ENCODE results near the gene PPARG. TPM values are rescaled to one million over a fixed set of nuclear protein-coding genes. Genes with fewer than 3 reads are reported as not detected.
"Not testable (repeated sequence)": the region's sequence is repeated elsewhere in the genome, so short reads cannot be mapped to it uniquely, and the experiment has no call there.

Gene PPARG
- total RNA-seq, 1 donor from 2014 or later: 0.37 TPM

GRCh38 chr3:12473511-12473910 is 184.6 kb downstream of the PPARG start:
- DNase-seq: no peak
- Mint-ChIP-seq H3K27ac (ENCODE audit: unreplicated experiment) (no peak overlapping the region), H3K36me3 (ENCODE audit: unreplicated experiment) (no peaks in the 10 kb centered on the region), H3K27me3 (ENCODE audit: unreplicated experiment) (no peaks in the 10 kb centered on the region), H3K4me1 (ENCODE audit: low read depth, unreplicated experiment) (no peaks in the 10 kb centered on the region), H3K4me3 (ENCODE audit: unreplicated experiment) (no peak overlapping the region), H3K9me3 (ENCODE audit: unreplicated experiment) (no peaks in the 10 kb centered on the region)
- no peak for TF ChIP-seq CTCF (IDR thresholded peaks at IDR 0.05; ENCODE audit: partially characterized antibody, unreplicated experiment)

- H3K27ac Mint-ChIP-seq (ENCODE audit: unreplicated experiment): no peak overlapping the region
- DNase-seq: no peak
- H3K4me3 Mint-ChIP-seq (ENCODE audit: unreplicated experiment): no peak overlapping the region
- peaks cover 2% of the 10 kb centered on the region for H3K4me1 Mint-ChIP-seq (ENCODE audit: low read depth, unreplicated experiment)
- no peak for TF ChIP-seq CTCF (IDR thresholded peaks at IDR 0.05; ENCODE audit: partially characterized antibody, unreplicated experiment)
- no peaks in the 10 kb centered on the region for H3K27me3 Mint-ChIP-seq (ENCODE audit: unreplicated experiment)
- peaks cover 3% of the 10 kb centered on the region for H3K9me3 Mint-ChIP-seq (ENCODE audit: unreplicated experiment)
- no peaks in the 10 kb centered on the region for H3K36me3 Mint-ChIP-seq (ENCODE audit: unreplicated experiment)
Measured at GRCh38 chr3:12476238-12476897, 187.5 kb downstream of the PPARG start.

GRCh38 chr3:12477256-12477655 is 188.4 kb downstream of the PPARG start:
- H3K27me3 Mint-ChIP-seq (ENCODE audit: unreplicated experiment): no peaks in the 10 kb centered on the region
- no peak overlapping the region for H3K4me3 Mint-ChIP-seq (ENCODE audit: unreplicated experiment)
- H3K27ac Mint-ChIP-seq (ENCODE audit: unreplicated experiment): no peak overlapping the region
- no peak for TF ChIP-seq CTCF (IDR thresholded peaks at IDR 0.05; ENCODE audit: partially characterized antibody, unreplicated experiment)
- H3K4me1 Mint-ChIP-seq (ENCODE audit: low read depth, unreplicated experiment): peaks cover 2% of the 10 kb centered on the region
- H3K9me3 Mint-ChIP-seq (ENCODE audit: unreplicated experiment): peaks cover 3% of the 10 kb centered on the region
- DNase-seq: no peak
- no peaks in the 10 kb centered on the region for H3K36me3 Mint-ChIP-seq (ENCODE audit: unreplicated experiment)

- peaks cover 4% of the 10 kb centered on the region for H3K9me3 Mint-ChIP-seq (ENCODE audit: unreplicated experiment)
- no peak for TF ChIP-seq CTCF (IDR thresholded peaks at IDR 0.05; ENCODE audit: partially characterized antibody, unreplicated experiment)
- no peaks in the 10 kb centered on the region for H3K36me3 Mint-ChIP-seq (ENCODE audit: unreplicated experiment)
- H3K27ac Mint-ChIP-seq (ENCODE audit: unreplicated experiment): no peak overlapping the region
- no peak for DNase-seq
- H3K4me3 Mint-ChIP-seq (ENCODE audit: unreplicated experiment): no peak overlapping the region
- peaks cover 5% of the 10 kb centered on the region for H3K4me1 Mint-ChIP-seq (ENCODE audit: low read depth, unreplicated experiment)
- no peaks in the 10 kb centered on the region for H3K27me3 Mint-ChIP-seq (ENCODE audit: unreplicated experiment)
Measured at GRCh38 chr3:12478326-12478725, 189.5 kb downstream of the PPARG start.

GRCh38 chr3:12479198-12479597 is 190.3 kb downstream of the PPARG start:
- H3K36me3 Mint-ChIP-seq (ENCODE audit: unreplicated experiment): not testable (repeated sequence)

More at GRCh38 chr3:12479198-12479597, 190.3 kb downstream of the PPARG start:
- H3K4me1 Mint-ChIP-seq (ENCODE audit: low read depth, unreplicated experiment): peaks cover 11% of the 10 kb centered on the region
- not testable (repeated sequence) for H3K9me3 Mint-ChIP-seq (ENCODE audit: unreplicated experiment); DNase-seq; H3K27me3 Mint-ChIP-seq (ENCODE audit: unreplicated experiment); H3K27ac Mint-ChIP-seq (ENCODE audit: unreplicated experiment); H3K4me3 Mint-ChIP-seq (ENCODE audit: unreplicated experiment)

All from glutamatergic neuron (in vitro differentiated cells).